Loucy (cell line): ENCODE measurements around the gene SAXO1.

ENCODE experiments used
- H2AFZ ChIP-seq: fragments of 200-600 bp; sonication (generic); 2 replicates; pipeline ENCODE4 v1.6.0; 2016; ENCODE audit warnings: antibody characterized with exemption, mild to moderate bottlenecking, low read length, moderate library complexity
- H3F3A ChIP-seq: fragments of 200-600 bp; 2 replicates; pipeline ENCODE4 v1.6.0; 2016; ENCODE audit warnings: antibody characterized with exemption, low read depth, mild to moderate bottlenecking
- H3K27me3 ChIP-seq: fragments of 200-600 bp; sonication (generic); 2 replicates; pipeline ENCODE4 v1.6.1; 2014; ENCODE audit warnings: low read length, mild to moderate bottlenecking; ENCODE audit not compliant: insufficient read depth, poor library complexity, severe bottlenecking
- H3K36me3 ChIP-seq: fragments of 200-600 bp; sonication (generic); 2 replicates; pipeline ENCODE4 v1.6.1; 2016; ENCODE audit warnings: low read length; ENCODE audit not compliant: insufficient read depth
- H3K4me1 ChIP-seq: fragments of 200-600 bp; sonication (generic); 2 replicates; pipeline ENCODE4 v1.5.1; 2014; ENCODE audit warnings: low read length, mild to moderate bottlenecking; ENCODE audit not compliant: insufficient read depth, poor library complexity, severe bottlenecking
- H3K4me2 ChIP-seq: fragments of 200-600 bp; sonication (generic); 2 replicates; pipeline ENCODE4 v1.6.0; 2014; ENCODE audit warnings: antibody characterized with exemption, low read length, low read depth, mild to moderate bottlenecking; ENCODE audit not compliant: poor library complexity, severe bottlenecking
- H3K4me3 ChIP-seq: fragments of 200-600 bp; sonication (generic); 2 replicates; pipeline ENCODE4 v1.5.1; 2014; ENCODE audit warnings: low read length, mild to moderate bottlenecking, mixed read lengths; ENCODE audit not compliant: poor library complexity, severe bottlenecking
- H3K79me2 ChIP-seq: fragments of 200-600 bp; sonication (generic); 2 replicates; pipeline ENCODE4 v1.6.1; 2014; ENCODE audit warnings: low read length; ENCODE audit not compliant: insufficient read depth
- H3K9ac ChIP-seq: fragments of 200-600 bp; sonication (generic); 2 replicates; pipeline ENCODE4 v1.6.0; 2014; ENCODE audit warnings: mild to moderate bottlenecking, low read depth, low read length, moderate library complexity; ENCODE audit not compliant: poor library complexity, severe bottlenecking
- H3K9me2 ChIP-seq: fragments of 200-600 bp; sonication (generic); replicated peaks from 2 replicates; pipeline ENCODE4 v1.6.1; 2016; ENCODE audit warnings: low read depth, low read length, mixed read lengths
- H3K9me3 ChIP-seq: fragments of 200-600 bp; sonication (generic); 2 replicates; pipeline ENCODE4 v1.6.1; 2014; ENCODE audit warnings: mild to moderate bottlenecking, antibody characterized with exemption, low read length, low read depth; ENCODE audit not compliant: insufficient read depth
- H4K20me1 ChIP-seq: fragments of 200-600 bp; sonication (generic); 2 replicates; pipeline ENCODE4 v1.6.0; 2014; ENCODE audit warnings: antibody characterized with exemption, low read length, mild to moderate bottlenecking; ENCODE audit not compliant: insufficient read depth, poor library complexity, severe bottlenecking
- CTCF ChIP-seq: fragments of 200-600 bp; sonication (generic); conservative IDR thresholded peaks from 2 replicates; pipeline ENCODE4 v1.5.1; 2014; ENCODE audit warnings: mild to moderate bottlenecking, antibody characterized with exemption, low read length
- EZH2phosphoT487 ChIP-seq: fragments of 200-600 bp; IDR thresholded peaks from 2 replicates; pipeline ENCODE4 v1.6.1; 2018; ENCODE audit warnings: antibody characterized with exemption, mild to moderate bottlenecking, moderate library complexity, borderline replicate concordance

The SAXO1 gene

GRCh38 chr9:18926513-18926912, 106.5 kb downstream of the SAXO1 start:
- no peaks in the 10 kb centered on the region for H3K27me3 ChIP-seq
- no peaks in the 10 kb centered on the region for H3F3A ChIP-seq
- TF ChIP-seq EZH2phosphoT487 (no peak), CTCF (no peak)
- H3K4me3 ChIP-seq, result no peak overlapping the region
- no peaks in the 10 kb centered on the region for H3K9me3 ChIP-seq
- no peaks in the 10 kb centered on the region for H3K9me2 ChIP-seq
- H3K4me2 ChIP-seq, result no peak overlapping the region
- no peak overlapping the region for H3K9ac ChIP-seq
- no peaks in the 10 kb centered on the region for H4K20me1 ChIP-seq
- H2AFZ ChIP-seq, result no peak overlapping the region
- peaks cover 4% of the 10 kb centered on the region for H3K4me1 ChIP-seq
- H3K79me2 ChIP-seq, result no peaks in the 10 kb centered on the region
- no peaks in the 10 kb centered on the region for H3K36me3 ChIP-seq

GRCh38 chr9:18925880-18926279, 107.1 kb downstream of the SAXO1 start:
- no peaks in the 10 kb centered on the region for H3K9me3 ChIP-seq
- H3F3A ChIP-seq, result no peaks in the 10 kb centered on the region
- no peak overlapping the region for H3K9ac ChIP-seq
- H3K9me2 ChIP-seq, result no peaks in the 10 kb centered on the region
- H3K79me2 ChIP-seq, result no peaks in the 10 kb centered on the region
- H3K27me3 ChIP-seq, result no peaks in the 10 kb centered on the region
- no peaks in the 10 kb centered on the region for H4K20me1 ChIP-seq
- no peak overlapping the region for H3K4me3 ChIP-seq
- no peak for TF ChIP-seq EZH2phosphoT487
- no peak for TF ChIP-seq CTCF
- peaks cover 4% of the 10 kb centered on the region for H3K4me1 ChIP-seq
- H2AFZ ChIP-seq, result no peak overlapping the region
- H3K4me2 ChIP-seq, result no peak overlapping the region
- H3K36me3 ChIP-seq, result no peaks in the 10 kb centered on the region

GRCh38 chr9:18923671-18924430, 109.2 kb downstream of the SAXO1 start:
- no peak overlapping the region for H3K9ac ChIP-seq
- no peak overlapping the region for H3K4me3 ChIP-seq
- no peaks in the 10 kb centered on the region for H3K9me3 ChIP-seq
- H3K4me2 ChIP-seq, result no peak overlapping the region
- H3F3A ChIP-seq, result no peaks in the 10 kb centered on the region
- H2AFZ ChIP-seq, result no peak overlapping the region
- no peaks in the 10 kb centered on the region for H3K9me2 ChIP-seq
- no peaks in the 10 kb centered on the region for H3K36me3 ChIP-seq
- H3K4me1 ChIP-seq, result peaks cover 4% of the 10 kb centered on the region
- no peaks in the 10 kb centered on the region for H4K20me1 ChIP-seq
- H3K27me3 ChIP-seq, result no peaks in the 10 kb centered on the region
- no peak for TF ChIP-seq CTCF
- TF ChIP-seq EZH2phosphoT487, result no peak
- H3K79me2 ChIP-seq, result no peaks in the 10 kb centered on the region
